ENCODE data around the gene RORC.
A peak's percentile ranks its signal among the peaks of the same experiment; 100 is the strongest.

RORC gene

GRCh38 chr1:151762941-151763921 lies 68.4 kb downstream of the RORC start, which contains the start of gene MRPL9:
Gene MRPL9 (minus strand): TSS chr1:151763496. CDS start chr1:151763479, 17 bp downstream.
- no peak for TF ChIP-seq CTCF (conservative IDR thresholded peaks at IDR 0.05)
- H3K27ac ChIP-seq = peak within 1 kb of the TSS; percentile 98

- peak overlapping the region; percentile 19; the same call in 1 of the 2 replicates for H3K27ac ChIP-seq
- no peak for TF ChIP-seq CTCF (conservative IDR thresholded peaks at IDR 0.05)
Measured at GRCh38 chr1:151760597-151761385, 70.8 kb downstream of the RORC start.

GRCh38 chr1:151759241-151759640 lies 72.4 kb downstream of the RORC start:
- H3K27ac ChIP-seq = no peak overlapping the region; the same call in 1 of the 2 replicates
- no peak for TF ChIP-seq CTCF (conservative IDR thresholded peaks at IDR 0.05)

- no peak overlapping the region for H3K27ac ChIP-seq
- no peak for TF ChIP-seq CTCF (conservative IDR thresholded peaks at IDR 0.05)
Measured at GRCh38 chr1:151756291-151756690, 75.3 kb downstream of the RORC start.

All from VCaP (cell line).